IPS-11a (cell line): ENCODE data around the gene CCDC57.
A peak's percentile ranks its signal among the peaks of the same experiment; 100 is the strongest.

ENCODE experiments used
- H3K4me3 ChIP-seq: one replicate; pipeline ENCODE4 v1.5.1; 2013; ENCODE audit warnings: low read depth, low read length, control low read depth

The CCDC57 gene

DNA sequence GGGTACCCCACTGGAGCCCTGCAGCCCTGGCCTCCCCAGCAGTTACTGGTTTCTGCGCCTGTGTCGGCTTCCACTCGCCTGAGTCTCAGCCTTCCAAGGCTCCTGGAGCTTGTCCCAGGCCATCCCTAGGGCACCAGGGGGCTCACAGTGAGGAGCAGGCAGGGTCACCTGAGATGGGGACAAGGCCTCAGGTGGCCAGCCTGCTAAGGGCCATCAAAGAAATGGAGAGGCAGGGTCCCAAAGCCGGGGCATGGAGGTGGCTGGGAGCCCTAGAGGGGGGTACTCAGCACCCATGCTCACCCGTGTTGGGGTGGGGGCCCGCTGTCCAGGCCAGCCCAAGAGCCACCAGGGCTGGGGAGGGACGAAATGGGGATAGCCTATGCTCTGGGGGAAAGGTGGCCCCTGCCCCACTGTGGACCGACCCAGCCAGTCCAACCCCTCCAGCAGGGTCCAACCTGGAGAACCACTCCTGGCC, 115.9 kb downstream of the CCDC57 start:
- H3K4me3 ChIP-seq, result peak overlapping the region; percentile 56

DNA sequence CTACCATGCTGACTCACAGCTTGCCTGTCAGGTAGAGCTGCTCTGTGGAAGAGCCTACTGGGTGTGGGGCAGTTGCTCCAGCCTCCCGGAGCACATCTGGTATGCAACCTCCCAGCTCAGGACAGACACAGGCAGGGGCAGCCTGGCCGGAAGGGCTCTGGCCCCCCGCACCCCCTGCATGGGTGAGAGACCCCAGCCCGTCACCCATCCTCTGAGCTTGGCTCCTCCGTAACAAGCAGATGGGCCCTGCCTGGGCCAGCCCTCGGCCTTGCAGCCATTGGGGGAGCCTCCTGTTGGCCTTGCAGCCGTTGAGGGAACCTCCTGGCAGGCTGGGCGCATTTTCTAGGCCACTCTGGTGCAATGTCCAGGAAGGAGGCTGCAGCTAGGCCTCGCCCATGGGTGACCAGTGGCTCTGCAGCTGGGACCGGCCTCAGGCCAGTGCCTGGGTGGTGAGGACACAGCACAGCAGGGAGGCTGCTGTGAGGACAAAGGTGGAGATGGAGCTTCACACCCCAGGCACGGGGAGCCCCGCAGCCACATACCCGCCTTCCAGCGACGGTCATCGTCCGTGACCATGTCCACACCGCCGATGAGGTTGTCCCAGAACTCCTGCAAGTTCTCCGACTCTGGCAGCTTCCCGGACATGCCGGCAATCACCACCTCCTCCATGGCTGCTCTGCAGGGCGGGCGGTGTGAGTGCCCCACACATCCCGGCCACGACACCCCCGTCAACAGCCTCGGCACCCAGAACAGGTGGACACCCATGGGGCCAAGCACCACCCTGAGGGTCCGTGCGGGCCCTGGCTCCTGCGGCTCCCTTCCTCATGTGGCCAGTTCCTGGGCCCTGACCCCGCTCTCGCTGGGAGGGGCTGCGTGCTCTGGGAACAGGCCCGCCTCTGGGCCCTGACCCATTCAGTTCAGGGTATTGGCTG, 116.6 kb downstream of the CCDC57 start:
- no peak overlapping the region for H3K4me3 ChIP-seq

- no peak overlapping the region for H3K4me3 ChIP-seq
Observed at GRCh38 chr17:82094931-82095776, 117.5 kb downstream of the CCDC57 start.

GRCh38 chr17:82092995-82093751, 119.5 kb downstream of the CCDC57 start:
- H3K4me3 ChIP-seq, result no peak overlapping the region

DNA sequence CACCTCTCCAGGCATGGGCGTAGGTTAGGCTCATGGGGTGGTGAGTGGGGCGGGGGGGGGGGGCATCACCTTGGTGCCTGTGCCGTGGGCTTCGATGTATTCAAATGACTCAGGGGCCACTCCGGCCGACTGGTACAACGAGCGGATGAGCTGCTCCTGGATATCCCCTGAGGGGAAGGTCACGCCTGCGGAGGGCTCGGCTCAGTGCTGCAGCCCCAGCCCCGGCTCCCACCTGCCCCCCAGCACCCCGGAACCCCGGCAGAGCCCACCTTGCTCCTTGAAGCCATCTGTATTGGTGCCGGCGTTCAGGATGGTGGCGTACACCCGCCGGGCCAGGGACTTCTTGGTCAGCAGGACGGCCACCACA, 120.0 kb downstream of the CCDC57 start:
- H3K4me3 ChIP-seq, result no peak overlapping the region

DNA sequence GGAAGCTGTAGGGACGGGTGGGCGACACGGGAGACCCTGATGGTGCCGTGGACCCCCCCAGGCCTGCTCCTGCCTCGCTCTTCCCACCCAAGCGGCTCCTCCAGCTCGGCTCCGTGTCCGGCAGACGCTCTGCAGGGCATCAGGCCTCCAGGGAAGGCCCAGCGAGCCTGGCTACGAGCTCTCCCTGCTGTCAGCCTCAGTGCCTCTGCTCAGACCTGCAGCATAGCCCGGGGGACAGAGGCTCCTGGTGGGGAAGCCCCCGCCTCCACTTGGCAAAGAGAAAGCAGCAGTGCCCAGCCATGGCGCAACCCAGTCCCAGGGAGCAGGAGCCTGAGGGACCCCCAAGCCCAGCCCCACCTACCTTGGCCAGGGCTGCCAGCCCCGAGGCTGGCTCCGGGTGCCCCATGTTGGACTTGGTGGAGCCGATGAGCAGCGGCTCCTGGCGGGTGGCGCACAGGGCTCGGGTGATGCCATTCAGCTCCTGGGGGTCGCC, 120.5 kb downstream of the CCDC57 start:
- no peak overlapping the region for H3K4me3 ChIP-seq

DNA sequence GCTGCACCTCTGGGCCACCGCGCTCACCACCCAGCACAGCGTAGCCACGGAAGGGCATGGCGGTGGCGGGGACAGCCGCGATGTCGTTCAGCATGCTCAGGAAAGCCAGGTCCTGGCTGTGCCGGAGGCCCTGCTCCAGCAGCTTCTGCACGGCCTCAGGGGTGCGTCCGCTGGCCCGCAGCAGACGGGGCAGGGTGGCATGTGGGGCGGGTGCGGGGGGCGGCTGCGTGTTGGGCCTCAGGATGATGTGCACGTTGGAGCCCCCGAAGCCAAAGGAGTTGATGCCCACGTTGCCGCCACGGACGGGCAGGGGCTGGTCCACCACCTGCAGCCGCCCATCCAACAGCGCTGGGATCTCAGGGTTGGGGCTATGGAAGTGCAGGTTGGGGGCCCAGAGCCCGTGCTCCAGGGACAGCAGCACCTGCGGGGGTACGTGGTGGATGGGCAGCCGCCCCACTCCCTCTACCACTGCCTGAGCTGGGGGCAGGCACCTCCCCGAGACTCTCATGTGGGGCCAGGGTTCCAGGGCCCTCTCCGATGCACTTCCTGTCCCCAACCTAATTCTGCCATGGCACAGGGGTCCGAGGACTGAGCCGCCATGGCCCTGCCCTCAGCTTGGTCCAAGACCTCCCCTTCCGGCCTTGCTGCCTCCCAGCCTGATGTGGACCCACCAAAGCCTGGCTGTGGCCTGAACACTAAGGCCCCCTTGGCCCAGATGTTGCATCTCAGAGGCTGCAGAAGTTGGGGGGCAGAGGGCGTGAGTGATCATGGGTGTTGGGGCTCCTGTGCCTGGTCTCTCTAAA, 121.2 kb downstream of the CCDC57 start:
- no peak overlapping the region for H3K4me3 ChIP-seq

- H3K4me3 ChIP-seq, result no peak overlapping the region
Observed at GRCh38 chr17:82090549-82091263, 121.9 kb downstream of the CCDC57 start.

DNA sequence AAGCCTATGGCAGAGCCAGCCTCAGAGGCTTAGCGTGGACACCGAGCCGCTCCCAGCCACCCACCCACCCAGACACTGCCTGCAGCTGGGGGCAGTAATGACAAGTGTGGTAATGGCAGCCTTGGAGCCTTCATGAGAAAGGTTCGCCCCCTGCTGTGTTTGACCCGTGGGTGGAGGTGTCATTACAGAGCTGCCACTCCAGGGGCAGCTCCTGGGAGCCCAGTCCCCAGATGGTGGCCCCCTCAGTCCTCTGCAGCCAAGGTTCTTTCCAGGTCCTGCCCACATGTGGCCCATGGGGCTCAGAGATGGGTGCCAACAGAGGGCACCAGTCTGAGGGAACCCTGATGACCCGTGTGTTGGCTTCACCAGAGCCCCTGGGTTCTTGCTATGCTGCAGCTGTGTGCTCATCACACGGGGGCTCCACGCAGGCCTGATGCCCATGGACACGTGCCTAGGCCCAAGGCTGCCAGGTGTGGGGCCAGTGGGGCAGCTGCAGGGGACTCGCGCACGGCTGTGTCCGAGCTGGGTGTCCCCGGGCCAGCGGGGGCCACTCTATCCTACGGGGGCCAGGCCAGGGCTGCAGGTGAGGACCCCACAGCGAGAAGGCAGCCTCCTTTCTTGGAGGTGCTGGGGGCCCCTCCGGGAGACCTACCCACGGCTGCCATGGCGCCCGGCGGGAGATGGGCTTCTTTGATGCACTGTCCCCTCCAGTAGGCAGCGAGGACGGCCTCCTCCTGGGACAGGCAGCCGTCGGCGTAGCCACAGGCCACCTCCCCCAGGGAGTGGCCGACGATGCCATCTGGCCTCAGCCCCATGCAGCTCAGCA, 122.7 kb downstream of the CCDC57 start:
- no peak overlapping the region for H3K4me3 ChIP-seq

DNA sequence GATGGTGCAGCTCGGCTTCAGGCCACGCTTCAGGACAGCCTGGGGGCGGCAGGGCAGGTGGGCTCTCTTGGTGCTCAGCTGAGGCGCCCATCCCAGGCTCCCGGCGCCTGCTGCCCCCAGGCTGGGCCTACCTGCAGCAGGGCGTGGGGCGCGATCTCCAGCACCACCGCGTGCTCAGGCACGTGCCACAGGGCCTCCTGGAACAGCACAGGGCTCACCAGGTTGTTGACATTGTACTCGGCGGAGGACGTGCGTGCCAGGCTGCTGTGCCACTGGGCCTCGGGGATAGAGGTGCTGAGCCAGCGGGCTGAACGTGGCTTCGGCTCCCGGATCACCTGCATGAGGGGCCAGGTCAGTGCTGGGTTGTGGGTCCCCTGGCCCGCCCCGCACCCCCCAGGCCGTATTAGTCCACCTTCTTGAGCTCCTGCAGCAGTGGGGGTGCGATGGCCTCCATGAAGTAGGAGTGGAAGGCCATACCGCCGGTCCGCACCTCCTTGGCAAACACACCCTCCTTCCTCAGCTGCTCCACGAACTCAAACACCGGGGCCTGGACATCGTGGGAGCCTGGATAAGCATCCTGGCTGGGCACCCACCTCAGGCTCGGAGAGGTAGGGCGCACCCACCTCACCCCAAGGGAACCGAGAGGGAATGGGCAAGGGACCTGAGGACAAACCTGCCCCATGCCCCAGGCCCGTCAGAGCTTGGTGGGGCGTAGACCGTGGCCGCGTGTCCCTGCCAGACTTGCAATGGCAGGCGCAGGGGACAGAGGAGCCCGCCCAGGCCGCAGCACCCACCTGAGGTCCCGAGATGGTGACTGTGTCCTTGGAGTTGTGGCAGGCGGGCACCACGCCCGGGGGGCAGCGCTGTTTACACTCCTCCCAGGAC, 123.6 kb downstream of the CCDC57 start:
- H3K4me3 ChIP-seq, result no peak overlapping the region

GRCh38 chr17:82087961-82088837, 124.4 kb downstream of the CCDC57 start:
- H3K4me3 ChIP-seq, result no peak overlapping the region

DNA sequence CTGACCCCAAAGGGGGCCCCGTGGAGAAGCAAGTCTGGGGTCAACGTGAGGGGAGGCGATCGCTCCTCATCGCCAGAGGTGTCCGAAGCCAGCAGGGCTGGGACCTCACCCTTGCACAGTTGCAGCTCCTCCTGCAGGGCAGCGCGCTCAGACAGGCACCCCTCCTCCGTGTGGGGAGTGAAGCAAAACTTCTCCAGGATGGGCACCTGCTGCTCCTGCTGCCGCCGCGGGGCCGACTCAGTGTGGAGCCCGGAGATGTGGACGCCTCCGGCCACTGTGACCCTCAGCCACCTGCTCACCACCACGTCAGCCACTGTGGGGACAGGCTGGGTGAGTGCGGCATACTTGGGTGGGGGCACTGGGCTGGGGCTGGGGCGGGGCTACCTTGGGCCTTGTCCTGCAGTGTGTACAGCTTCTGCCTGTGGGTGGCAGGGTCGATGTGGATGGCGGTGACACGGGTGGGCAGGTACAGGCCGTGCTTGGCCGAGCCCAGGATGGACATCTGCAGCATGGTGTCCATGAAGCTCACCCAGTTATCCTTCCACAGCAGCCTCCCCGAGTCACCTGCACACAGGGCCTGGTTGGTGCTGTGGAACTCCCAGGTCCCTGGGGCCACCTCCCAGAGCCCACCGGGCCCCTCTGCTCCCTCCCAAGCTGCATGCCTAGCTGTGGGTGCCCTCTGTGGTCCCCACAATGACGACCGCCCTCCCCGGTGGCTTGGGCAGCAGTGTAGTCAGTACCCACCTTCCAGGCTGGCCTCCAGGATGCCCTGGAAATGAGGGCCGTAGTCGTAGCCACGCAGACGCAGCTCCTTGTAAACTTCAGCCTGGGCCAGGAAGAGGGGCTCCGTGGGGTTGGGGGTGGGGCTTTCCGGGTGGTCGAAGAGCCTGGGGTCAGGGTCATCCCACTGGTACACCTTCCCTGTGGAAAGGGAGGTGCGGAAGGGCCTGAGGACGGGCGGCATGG, 125.4 kb downstream of the CCDC57 start:
- no peak overlapping the region for H3K4me3 ChIP-seq

DNA sequence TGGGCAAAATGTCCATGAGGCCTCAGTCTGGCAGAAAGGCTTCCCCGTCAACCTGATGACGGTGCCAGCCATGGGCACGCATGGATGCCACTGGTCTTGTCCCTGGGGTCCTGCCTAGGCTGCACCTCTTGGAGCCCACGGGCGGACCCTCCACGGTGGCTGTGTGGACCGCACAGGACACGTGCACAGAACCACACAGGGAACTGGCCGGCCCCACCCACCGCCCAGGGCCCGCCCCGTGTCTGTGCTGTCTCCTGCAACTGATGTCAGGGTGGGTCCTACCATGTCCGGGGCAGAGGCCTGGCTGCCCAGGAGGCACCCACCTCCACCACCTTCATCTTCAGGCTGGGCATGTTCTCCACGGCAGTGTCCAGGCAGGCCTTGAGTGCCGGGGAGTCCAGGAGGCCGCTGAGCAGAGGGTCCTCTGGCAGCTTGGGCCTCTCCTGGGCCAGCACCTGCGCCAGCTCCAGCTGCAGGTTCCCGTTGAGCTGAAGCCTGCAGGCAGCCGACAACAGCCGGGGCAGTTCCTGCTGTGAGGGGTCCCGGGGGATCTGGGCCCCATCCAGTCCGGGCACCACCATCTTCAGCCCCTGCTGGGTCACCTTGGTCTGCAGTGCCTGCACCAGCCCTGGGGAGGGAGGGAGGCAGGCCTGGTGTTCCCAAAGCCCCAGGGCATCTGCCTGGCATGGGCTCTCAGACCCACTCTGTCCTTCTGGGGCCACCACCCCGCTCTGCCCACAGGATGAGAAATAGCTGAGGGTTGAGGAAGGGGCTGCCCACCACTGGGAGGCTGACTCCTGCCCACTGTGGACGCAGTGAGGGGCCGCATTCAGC, 126.5 kb downstream of the CCDC57 start:
- no peak overlapping the region for H3K4me3 ChIP-seq

DNA sequence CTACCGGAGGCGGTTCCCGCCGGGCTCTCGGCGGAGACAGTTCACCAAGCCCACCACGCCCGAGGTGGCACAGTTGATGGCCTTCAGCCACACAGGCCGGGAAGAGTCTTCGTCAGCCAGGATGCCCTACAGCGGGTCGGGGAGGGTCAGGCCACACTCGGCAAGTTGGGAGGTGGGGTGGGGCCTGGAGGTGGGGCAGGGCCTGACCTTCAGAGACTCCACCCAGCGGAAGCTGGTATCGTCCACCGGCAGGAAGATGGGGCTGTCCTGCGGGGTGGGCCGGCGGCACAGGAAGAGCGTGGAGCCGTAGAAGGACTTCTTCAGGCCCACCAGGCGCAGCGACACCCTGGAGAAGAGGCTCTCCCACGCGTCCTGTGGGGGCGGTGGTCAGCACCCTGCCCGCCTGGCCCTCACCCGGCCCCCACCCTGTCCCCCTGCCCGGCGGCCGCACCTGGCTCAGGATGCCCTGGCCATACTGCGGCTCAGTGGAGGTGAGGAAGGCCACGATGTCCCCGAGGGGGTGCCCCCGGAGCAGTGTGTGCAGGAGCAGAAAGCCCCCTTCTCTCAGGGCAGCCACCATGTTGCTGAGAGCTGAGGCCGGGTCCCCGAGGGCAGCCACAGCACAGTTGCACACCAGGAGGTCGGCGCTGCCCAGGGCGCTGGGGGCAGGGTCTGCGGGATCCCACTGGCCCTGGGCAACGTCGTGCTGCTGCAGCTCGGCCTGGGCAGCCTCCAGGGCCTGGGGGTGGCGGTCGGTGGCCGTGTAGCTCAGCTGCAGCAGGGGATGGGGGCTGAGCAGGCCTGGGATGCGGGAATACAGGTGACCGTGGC, 127.4 kb downstream of the CCDC57 start:
- H3K4me3 ChIP-seq, result no peak overlapping the region
